ENCODE measurements around the gene ACOT8. TPM values are rescaled to one million over a fixed set of nuclear protein-coding genes. Genes with fewer than 3 reads are reported as not detected.
A peak's percentile ranks its signal among the peaks of the same experiment; 100 is the strongest.

Gene ACOT8
- total RNA-seq, 1 experiment from 2014 or later, result 31.0 TPM

DNA sequence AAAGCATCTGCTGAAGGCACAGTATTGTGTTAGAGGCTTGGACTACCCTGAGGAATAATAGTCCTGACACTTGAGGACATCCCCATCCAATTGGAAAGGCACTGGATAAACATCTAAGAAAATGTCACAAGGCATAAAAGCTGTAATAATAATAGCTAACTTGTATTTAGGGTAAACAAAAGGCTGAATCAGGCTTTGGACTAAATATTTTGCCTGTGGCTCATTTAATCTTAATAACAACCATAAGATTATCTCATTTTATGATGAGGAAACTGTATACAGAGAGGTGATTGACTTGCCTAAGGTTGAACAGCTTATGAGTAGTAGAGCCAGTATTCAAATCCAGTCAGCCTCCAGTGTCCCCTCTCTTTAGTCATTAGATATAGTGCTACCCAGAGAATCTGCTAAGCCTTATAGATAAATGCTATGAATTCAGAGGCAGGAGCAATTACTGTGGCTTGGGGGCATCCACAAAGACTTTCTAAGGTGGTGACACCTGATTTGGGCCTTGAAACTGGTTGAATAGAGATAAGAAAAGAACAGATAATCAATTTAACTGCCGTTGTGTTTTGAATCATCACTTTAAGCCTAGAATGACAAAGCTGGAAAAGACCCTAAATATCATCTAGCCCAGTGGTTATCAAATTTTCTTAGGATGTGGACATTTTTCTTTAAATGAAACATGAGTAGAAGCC is 16.4 kb upstream of the ACOT8 start:
- Histone ChIP-seq H3K4me1 (no peaks in the 10 kb centered on the region), H3K27ac (no peak overlapping the region), H3K4me3 (no peak overlapping the region), H3K9me3 (replicated peaks) (no peaks in the 10 kb centered on the region), H3K27me3 (no peaks in the 10 kb centered on the region), H3K36me3 (no peaks in the 10 kb centered on the region)
- no peak for DNase-seq

DNA sequence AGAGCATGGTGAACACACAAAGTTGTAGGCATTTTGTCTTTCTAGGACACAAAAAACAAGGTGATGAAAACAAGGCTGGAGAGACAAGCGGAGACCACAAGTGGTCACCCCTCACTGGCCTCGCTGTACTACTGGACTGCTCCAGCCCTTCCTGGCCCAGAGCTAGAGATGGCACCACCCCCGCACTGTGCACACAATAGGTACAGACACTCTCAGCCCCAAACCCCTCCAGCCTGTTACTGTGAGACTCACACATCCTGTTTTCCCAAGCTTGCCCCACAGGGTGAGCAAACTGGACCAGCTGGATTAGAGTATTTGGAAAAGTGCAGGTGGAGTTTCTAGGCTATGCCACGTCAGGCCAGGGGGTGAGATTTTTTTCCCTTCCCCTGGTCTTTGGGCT is 15.4 kb upstream of the ACOT8 start:
- no peaks in the 10 kb centered on the region for H3K4me1 ChIP-seq
- no peak for DNase-seq
- H3K4me3 ChIP-seq, result no peak overlapping the region
- H3K27ac ChIP-seq, result no peak overlapping the region
- no peaks in the 10 kb centered on the region for H3K36me3 ChIP-seq
- H3K9me3 ChIP-seq (replicated peaks), result no peaks in the 10 kb centered on the region
- no peaks in the 10 kb centered on the region for H3K27me3 ChIP-seq

GRCh38 chr20:45867819-45868176 is 10.6 kb upstream of the ACOT8 start:
- H3K4me1 ChIP-seq, result no peaks in the 10 kb centered on the region
- no peaks in the 10 kb centered on the region for H3K27me3 ChIP-seq
- no peak overlapping the region for H3K4me3 ChIP-seq
- H3K36me3 ChIP-seq, result no peaks in the 10 kb centered on the region
- H3K27ac ChIP-seq, result no peak overlapping the region
- H3K9me3 ChIP-seq (replicated peaks), result no peaks in the 10 kb centered on the region
- DNase-seq, result no peak

GRCh38 chr20:45867136-45867818 is 10.1 kb upstream of the ACOT8 start:
- H3K36me3 ChIP-seq, result no peaks in the 10 kb centered on the region
- H3K4me3 ChIP-seq, result no peak overlapping the region
- DNase-seq, result no peak
- no peaks in the 10 kb centered on the region for H3K27me3 ChIP-seq
- no peak overlapping the region for H3K27ac ChIP-seq
- H3K4me1 ChIP-seq, result no peaks in the 10 kb centered on the region
- H3K9me3 ChIP-seq (replicated peaks), result no peaks in the 10 kb centered on the region

DNA sequence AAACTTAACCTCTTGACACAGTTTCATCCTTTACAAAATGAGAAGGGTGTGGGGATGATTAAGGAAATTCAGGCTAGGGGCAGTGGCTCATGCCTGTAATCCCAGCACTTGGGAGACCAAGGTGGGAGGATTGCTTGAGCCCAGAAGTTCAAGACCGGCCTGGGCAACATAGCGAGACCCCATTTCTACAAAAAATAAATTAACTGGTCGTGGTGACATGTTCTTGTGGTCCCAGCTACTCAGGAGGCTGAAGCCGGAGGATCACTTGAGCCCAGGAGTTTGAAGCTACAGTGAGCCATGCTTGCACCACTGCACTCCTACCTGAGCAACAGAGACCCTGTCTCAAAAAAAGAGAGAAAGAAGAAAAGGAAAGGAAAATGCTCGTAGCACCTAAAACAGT is 9.3 kb upstream of the ACOT8 start:
- H3K4me1 ChIP-seq, result no peaks in the 10 kb centered on the region
- no peak overlapping the region for H3K4me3 ChIP-seq
- no peaks in the 10 kb centered on the region for H3K36me3 ChIP-seq
- H3K27me3 ChIP-seq, result no peaks in the 10 kb centered on the region
- no peak overlapping the region for H3K27ac ChIP-seq
- no peak for DNase-seq
- no peaks in the 10 kb centered on the region for H3K9me3 ChIP-seq (replicated peaks)

- no peaks in the 10 kb centered on the region for H3K9me3 ChIP-seq (replicated peaks)
- no peaks in the 10 kb centered on the region for H3K36me3 ChIP-seq
- DNase-seq, result no peak
- H3K4me1 ChIP-seq, result 0 out of 2 replicates have a peak, but pooled peaks cover 7% of the 10 kb centered on the region
- H3K4me3 ChIP-seq, result no peak overlapping the region
- no peak overlapping the region for H3K27ac ChIP-seq
- no peaks in the 10 kb centered on the region for H3K27me3 ChIP-seq
These were observed 6.6 kb upstream of the ACOT8 start for GRCh38 chr20:45863543-45864470.

DNA sequence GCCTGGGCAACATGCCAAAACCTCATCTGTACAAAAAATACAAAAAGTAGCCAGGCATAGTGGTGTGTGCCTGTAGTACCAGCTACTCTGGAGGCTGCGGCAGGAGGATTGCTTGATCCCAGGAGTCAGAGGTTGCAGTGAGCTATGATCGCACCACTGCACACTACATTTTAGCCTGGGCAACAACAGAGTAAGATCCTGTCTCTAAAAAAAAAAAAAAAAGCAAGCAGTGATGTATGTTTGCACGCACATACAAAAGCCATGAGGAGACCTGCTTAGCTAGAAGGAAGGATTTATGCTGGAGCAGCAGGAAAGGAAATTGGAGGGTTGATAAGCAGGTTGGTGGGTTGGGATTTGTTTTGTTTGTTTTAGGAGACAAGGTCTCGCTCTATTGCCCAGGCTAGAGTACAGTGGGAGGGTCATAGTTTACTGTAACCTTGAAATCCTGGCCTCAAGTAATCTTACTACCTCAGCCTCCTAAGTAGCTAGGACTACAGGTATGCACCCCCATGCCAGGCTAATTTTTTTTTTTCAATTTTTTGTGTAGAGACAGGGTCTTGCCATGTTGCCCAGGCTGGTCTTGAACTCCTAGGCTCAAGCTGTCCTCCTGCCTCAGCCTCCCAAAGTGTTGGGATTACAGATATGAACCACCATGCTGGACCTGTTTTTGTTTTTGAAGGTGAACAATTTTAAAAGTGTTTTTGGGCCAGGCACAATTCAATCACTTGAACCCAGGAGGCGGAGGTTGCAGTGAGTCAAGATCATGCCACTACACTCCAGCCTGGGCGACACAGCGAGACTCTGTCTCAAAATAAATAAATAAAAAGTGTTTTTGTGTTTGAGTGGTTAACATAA is 4.3 kb upstream of the ACOT8 start:
- H3K4me3 ChIP-seq, result no peak overlapping the region
- no peaks in the 10 kb centered on the region for H3K36me3 ChIP-seq
- H3K4me1 ChIP-seq, result 0 out of 2 replicates have a peak, but pooled peaks cover 7% of the 10 kb centered on the region
- DNase-seq, result peak; percentile 56 to 76
- no peak overlapping the region for H3K27ac ChIP-seq
- H3K27me3 ChIP-seq, result no peaks in the 10 kb centered on the region
- H3K9me3 ChIP-seq (replicated peaks), result no peaks in the 10 kb centered on the region

DNA sequence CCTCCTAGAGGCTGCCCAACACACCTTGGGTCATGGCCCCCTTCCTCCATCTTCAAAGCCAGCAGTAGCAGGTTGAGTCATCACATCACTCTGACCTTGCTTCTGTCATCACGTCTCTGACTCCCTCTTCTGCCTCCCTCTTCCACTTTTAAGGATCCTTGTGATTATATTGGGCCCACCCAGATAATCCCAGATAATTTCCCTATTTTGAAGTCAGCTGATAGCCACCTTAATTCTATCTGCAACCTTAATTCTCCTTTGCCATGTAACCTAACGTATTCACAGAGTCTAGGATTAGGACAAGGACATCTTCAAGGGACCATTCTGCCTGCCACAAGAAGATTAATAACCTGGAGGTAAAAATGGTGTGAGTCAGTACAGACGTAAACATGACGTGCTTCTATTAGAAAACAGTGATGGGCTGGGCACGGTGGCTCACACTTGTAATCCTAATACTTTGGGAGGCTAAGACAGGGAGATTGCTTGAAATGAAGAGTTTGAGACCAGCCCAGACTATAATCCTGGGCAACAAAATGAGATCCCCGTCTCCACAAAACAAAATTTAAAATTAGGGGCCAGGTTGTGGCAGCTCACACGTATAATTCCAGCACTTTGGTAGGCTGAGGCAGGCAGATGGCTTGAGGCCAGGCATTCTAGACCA is 3.5 kb upstream of the ACOT8 start:
- Histone ChIP-seq H3K9me3 (replicated peaks) (no peaks in the 10 kb centered on the region), H3K27me3 (no peaks in the 10 kb centered on the region), H3K4me3 (no peak overlapping the region), H3K27ac (no peak overlapping the region), H3K4me1 (0 out of 2 replicates have a peak, but pooled peaks cover 7% of the 10 kb centered on the region), H3K36me3 (no peaks in the 10 kb centered on the region)
- DNase-seq, result no peak

- Histone ChIP-seq H3K27me3 (no peaks in the 10 kb centered on the region), H3K27ac (no peak overlapping the region), H3K4me3 (no peak overlapping the region), H3K36me3 (no peaks in the 10 kb centered on the region), H3K9me3 (replicated peaks) (no peaks in the 10 kb centered on the region), H3K4me1 (0 out of 2 replicates have a peak, but pooled peaks cover 7% of the 10 kb centered on the region)
- no peak for DNase-seq
These were observed 2.7 kb upstream of the ACOT8 start for GRCh38 chr20:45859916-45860315.

DNA sequence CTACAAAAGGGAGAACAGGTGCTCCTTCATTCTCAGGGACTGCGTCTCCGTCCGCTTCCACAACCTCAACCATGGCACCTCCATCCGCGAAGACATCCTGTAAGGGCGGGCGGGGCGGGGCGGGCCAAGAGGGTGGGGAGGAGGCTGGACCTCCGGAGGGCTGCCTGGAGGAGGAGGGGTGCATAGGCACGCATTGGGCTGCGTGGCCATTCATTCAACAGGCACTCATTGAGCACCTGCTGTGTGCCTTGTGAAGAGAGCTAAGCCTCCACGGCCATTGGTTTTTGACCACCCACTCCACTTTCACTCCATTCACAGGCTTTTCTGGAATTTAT is 657 bp upstream of the ACOT8 start:
- 0 out of 2 replicates have a peak, but pooled peaks cover 7% of the 10 kb centered on the region for H3K4me1 ChIP-seq
- no peaks in the 10 kb centered on the region for H3K36me3 ChIP-seq
- no peak for DNase-seq
- peak overlapping the region; percentile 82 for H3K4me3 ChIP-seq
- H3K9me3 ChIP-seq (replicated peaks), result no peaks in the 10 kb centered on the region
- peak overlapping the region; percentile 16; the same call in 1 of the 2 replicates for H3K27ac ChIP-seq
- H3K27me3 ChIP-seq, result no peaks in the 10 kb centered on the region

- no peak overlapping the region for H3K4me3 ChIP-seq
- no peaks in the 10 kb centered on the region for H3K36me3 ChIP-seq
- no peaks in the 10 kb centered on the region for H3K4me1 ChIP-seq
- H3K27ac ChIP-seq, result no peak overlapping the region
- no peaks in the 10 kb centered on the region for H3K9me3 ChIP-seq (replicated peaks)
- H3K27me3 ChIP-seq, result no peaks in the 10 kb centered on the region
- DNase-seq, result no peak
These were observed 3.7 kb downstream of the ACOT8 start for GRCh38 chr20:45853484-45853883.

GRCh38 chr20:45852326-45852725 is 4.9 kb downstream of the ACOT8 start:
- Histone ChIP-seq H3K27ac (no peak overlapping the region), H3K4me1 (no peaks in the 10 kb centered on the region), H3K4me3 (no peak overlapping the region), H3K27me3 (no peaks in the 10 kb centered on the region), H3K36me3 (no peaks in the 10 kb centered on the region), H3K9me3 (replicated peaks) (no peaks in the 10 kb centered on the region)
- no peak for DNase-seq

GRCh38 chr20:45851501-45851900 is 5.7 kb downstream of the ACOT8 start:
- H3K36me3 ChIP-seq, result no peaks in the 10 kb centered on the region
- H3K4me3 ChIP-seq, result no peak overlapping the region
- H3K4me1 ChIP-seq, result no peaks in the 10 kb centered on the region

GRCh38 chr20:45850926-45851325 is 6.3 kb downstream of the ACOT8 start:
- Histone ChIP-seq H3K9me3 (replicated peaks) (no peaks in the 10 kb centered on the region), H3K36me3 (no peaks in the 10 kb centered on the region), H3K4me1 (no peaks in the 10 kb centered on the region), H3K27me3 (no peaks in the 10 kb centered on the region), H3K27ac (no peak overlapping the region), H3K4me3 (no peak overlapping the region)
- DNase-seq, result no peak

More at GRCh38 chr20:45851501-45851900, 5.7 kb downstream of the ACOT8 start:
- DNase-seq, result no peak
- no peaks in the 10 kb centered on the region for H3K9me3 ChIP-seq (replicated peaks)
- no peak overlapping the region for H3K27ac ChIP-seq
- no peaks in the 10 kb centered on the region for H3K27me3 ChIP-seq
